Thoracic aorta endothelial cell (primary cell): ENCODE results near the gene CPD. TPM values are rescaled to one million over a fixed set of nuclear protein-coding genes. Genes with fewer than 3 reads are reported as not detected.

ENCODE experiments used
- small RNA-seq: library from RNA; depleted of rRNA; stranded (forward); fragments of <200 nt; gene quantifications from one replicate; pipeline ENCODE3, GENCODE V24; 2012
- total RNA-seq: library from RNA; depleted of rRNA; stranded (reverse); fragments of >200 nt; gene quantifications from 2 replicates; pipeline ENCODE4 v1.2.3, GENCODE V29; 2012

CPD gene
- total RNA-seq, result 158 and 161 TPM in 2 replicates

GRCh38 chr17:30378825-30379302 lies at the start of gene CPD:
TSS of gene CPD (plus strand) at chr17:30378927. CDS start at chr17:30378981, 54 bp downstream.

GRCh38 chr17:30333503-30334360 lies 45.0 kb upstream of the CPD start, which contains the start of gene TMIGD1:
TSS of gene TMIGD1 (minus strand) at chr17:30334057. CDS start at chr17:30332133, 1,924 bp downstream.

GRCh38 chr17:30477083-30477773 lies 98.5 kb downstream of the CPD start, which contains the start of gene GOSR1:
TSS of gene GOSR1 (plus strand) at chr17:30477408. CDS start at chr17:30477434, 26 bp downstream.

Small RNAs within 50 kb of the gene (small RNA-seq; reads per million reads assigned to genes)
- not detected for gene RF00019
- not detected for gene RNU6-990P

Other genes starting within 250 kb of the CPD start
- gene SLC6A4, start 143.2 kb upstream of the CPD start, total RNA-seq, result 0.13 TPM in 1 of 2 replicates, not detected in the other
- 62.2 and 75.1 TPM in 2 replicates for gene BLMH, start 87.0 kb upstream of the CPD start, total RNA-seq
- not detected in 2 replicates for gene TMIGD1, start 44.9 kb upstream of the CPD start, total RNA-seq
- gene GOSR1, start 98.5 kb downstream of the CPD start, total RNA-seq, result 30.9 and 33.7 TPM in 2 replicates